Keratinocyte (primary cell): ENCODE data around the gene CACNA2D2. TPM values are rescaled to one million over a fixed set of nuclear protein-coding genes. Genes with fewer than 3 reads are reported as not detected.

Source experiments
- DNase-seq: peaks from one replicate; pipeline ENCODE4 v3.0.0-alpha.2; 2011; ENCODE audit warnings: low read depth, missing footprints, low spot score
- FAIRE-seq: peaks from 2 replicates; lab custom pipeline; 2011; peaks lifted over from hg19 to GRCh38; lab: Jason Lieb, UNC
- H2AFZ ChIP-seq: 2 replicates; pipeline ENCODE4 v1.6.0; 2012; ENCODE audit warnings: low read length, control low read depth, inconsistent platforms; ENCODE audit not compliant: control insufficient read depth
- H3K27ac ChIP-seq: 2 replicates; pipeline ENCODE4 v1.5.1; 2011; ENCODE audit warnings: low read length; ENCODE audit not compliant: control insufficient read depth, insufficient read depth
- H3K27me3 ChIP-seq: 3 replicates; pipeline ENCODE4 v1.6.0; 2011; ENCODE audit warnings: low read length; ENCODE audit not compliant: control insufficient read depth, insufficient read depth; ENCODE audit errors: extremely low read depth
- H3K36me3 ChIP-seq, 2 experiments: 2 replicates in 1 of 2; 3 replicates in 1 of 2; pipeline ENCODE4 v1.5.1; 2011; ENCODE audit warnings: low read length in 2 of 2, mild to moderate bottlenecking in 1 of 2; ENCODE audit not compliant: control insufficient read depth in 2 of 2, insufficient read depth in 2 of 2; ENCODE audit errors: extremely low read depth in 1 of 2
- H3K4me1 ChIP-seq: 3 replicates; pipeline ENCODE4 v1.5.1; 2011; ENCODE audit warnings: low read length; ENCODE audit not compliant: control insufficient read depth, insufficient read depth; ENCODE audit errors: extremely low read depth
- H3K4me2 ChIP-seq: 3 replicates; pipeline ENCODE4 v1.6.0; 2011; ENCODE audit warnings: low read depth, low read length; ENCODE audit not compliant: control insufficient read depth, insufficient read depth; ENCODE audit errors: extremely low read depth
- H3K4me3 ChIP-seq, 3 experiments: fragments of 200-600 bp in 1 of 3; sonication (generic) in 1 of 3; 2 replicates in 2 of 3; 3 replicates in 1 of 3; pipeline ENCODE4 v1.5.1; 2011 to 2016; ENCODE audit warnings: low read length in 3 of 3, mild to moderate bottlenecking in 3 of 3, control low read depth in 2 of 3, inconsistent platforms in 1 of 3, low read depth in 1 of 3, mixed read lengths in 1 of 3, mixed run types in 1 of 3, moderate library complexity in 1 of 3; ENCODE audit not compliant: control insufficient read depth in 2 of 3, insufficient read depth in 2 of 3; ENCODE audit errors: extremely low read depth in 1 of 3
- H3K79me2 ChIP-seq: 2 replicates; pipeline ENCODE4 v1.6.0; 2012; ENCODE audit warnings: low read length; ENCODE audit not compliant: control insufficient read depth, insufficient read depth
- H3K9ac ChIP-seq: 3 replicates; pipeline ENCODE4 v1.6.0; 2011; ENCODE audit warnings: low read length; ENCODE audit not compliant: control insufficient read depth, insufficient read depth; ENCODE audit errors: extremely low read depth
- H3K9me1 ChIP-seq: 3 replicates; pipeline ENCODE4 v1.6.0; 2011; ENCODE audit warnings: low read length; ENCODE audit not compliant: control insufficient read depth, insufficient read depth; ENCODE audit errors: extremely low read depth
- H3K9me3 ChIP-seq: 2 replicates; pipeline ENCODE4 v1.5.1; 2012; ENCODE audit warnings: low read depth, low read length; ENCODE audit not compliant: control insufficient read depth
- H4K20me1 ChIP-seq: 3 replicates; pipeline ENCODE4 v1.6.0; 2011; ENCODE audit warnings: low read length; ENCODE audit not compliant: control insufficient read depth, insufficient read depth; ENCODE audit errors: extremely low read depth
- CTCF ChIP-seq, 3 experiments: IDR thresholded peaks in 1 of 3; conservative IDR thresholded peaks in 1 of 3; optimal IDR thresholded peaks in 1 of 3; 2 replicates in 2 of 3; 3 replicates in 1 of 3; pipeline versions ENCODE3 to v1.5.1; 2011; ENCODE audit warnings: low read length in 3 of 3, mild to moderate bottlenecking in 3 of 3, moderate library complexity in 2 of 3, control low read depth in 1 of 3, inconsistent platforms in 1 of 3; ENCODE audit not compliant: insufficient read depth in 2 of 3; ENCODE audit errors: extremely low read depth in 1 of 3
- EZH2 ChIP-seq: IDR thresholded peaks from one replicate; pipeline ENCODE4 v1.6.1; 2012; ENCODE audit warnings: inconsistent platforms, mild to moderate bottlenecking, low read length, moderate library complexity
- dilution Hi-C: fragments of 300-500 bp; cut with MboI; formaldehyde crosslinking; loops from one replicate; pipeline ENCODE4 v1.7.0; 2020; ENCODE audit warnings: low sequenced_read_pairs; ENCODE audit not compliant: extremely low pct_ligation_motif_present
- polyA plus RNA-seq, 5 experiments: library from polyadenylated mRNA; depleted of rRNA in 3 of 5; stranded (reverse) in 3 of 5; stranded (forward) in 1 of 5; unstranded in 1 of 5; fragments of >200 nt; gene quantifications; 1 replicate in 1 of 5; 2 replicates in 3 of 5; 3 replicates in 1 of 5; pipeline versions ENCODE4 v1.2.1 to v1.2.3, GENCODE V29; 2011 to 2012; ENCODE audit warnings: missing spikeins in 2 of 5, low read depth in 1 of 5, low replicate concordance in 1 of 5

Gene CACNA2D2
- polyA plus RNA-seq, 1 donor (not counting 4 experiments of a cell fraction or from before 2014, with no cell fraction given), result 0.04 TPM

GRCh38 chr3:50378024-50378423 is 125.4 kb downstream of the CACNA2D2 start:
- dilution Hi-C loops, result no loop called here
- TF ChIP-seq CTCF (optimal IDR thresholded peaks at IDR 0.05 in 1 of 3, IDR thresholded peaks at IDR 0.05 in 1 of 3, conservative IDR thresholded peaks at IDR 0.05 in 1 of 3; ENCODE audit: extremely low read depth in 1 of 3, insufficient read depth in 2 of 3, low read length in 3 of 3) (peak in 1 of 3 experiments; percentile 15), EZH2 (no peak)
- no peak for FAIRE-seq

GRCh38 chr3:50375258-50375931 is 128.0 kb downstream of the CACNA2D2 start:
- TF ChIP-seq EZH2, result no peak
- TF ChIP-seq CTCF (optimal IDR thresholded peaks at IDR 0.05 in 1 of 3, IDR thresholded peaks at IDR 0.05 in 1 of 3, conservative IDR thresholded peaks at IDR 0.05 in 1 of 3; ENCODE audit: extremely low read depth in 1 of 3, insufficient read depth in 2 of 3, low read length in 3 of 3), result peak in 2 of 3 experiments; percentile 26 to 35
- dilution Hi-C loops, result no loop called here

More at GRCh38 chr3:50378024-50378423, 125.4 kb downstream of the CACNA2D2 start:
- no peak overlapping the region for H3K4me3 ChIP-seq
- H4K20me1 ChIP-seq, result peaks cover 3% of the 10 kb centered on the region
- H3K36me3 ChIP-seq, result no peaks in the 10 kb centered on the region
- no peaks in the 10 kb centered on the region for H3K27me3 ChIP-seq
- no peak overlapping the region for H3K4me2 ChIP-seq
- no peak overlapping the region for H3K9ac ChIP-seq
- no peak overlapping the region for H3K27ac ChIP-seq
- DNase-seq, result no peak
- H2AFZ ChIP-seq, result no peak overlapping the region
- no peaks in the 10 kb centered on the region for H3K79me2 ChIP-seq
- H3K4me1 ChIP-seq, result no peaks in the 10 kb centered on the region
- H3K9me3 ChIP-seq, result no peaks in the 10 kb centered on the region
- no peaks in the 10 kb centered on the region for H3K9me1 ChIP-seq

More at GRCh38 chr3:50375258-50375931, 128.0 kb downstream of the CACNA2D2 start:
- peaks cover 3% of the 10 kb centered on the region for H4K20me1 ChIP-seq
- no peak overlapping the region for H3K27ac ChIP-seq
- no peak for FAIRE-seq
- no peaks in the 10 kb centered on the region for H3K4me1 ChIP-seq
- no peaks in the 10 kb centered on the region for H3K9me1 ChIP-seq
- no peaks in the 10 kb centered on the region for H3K9me3 ChIP-seq
- DNase-seq, result no peak
- H2AFZ ChIP-seq, result no peak overlapping the region
- no peak overlapping the region for H3K4me3 ChIP-seq
- H3K27me3 ChIP-seq, result peaks cover 10% of the 10 kb centered on the region
- no peaks in the 10 kb centered on the region for H3K36me3 ChIP-seq
- no peaks in the 10 kb centered on the region for H3K79me2 ChIP-seq
- H3K4me2 ChIP-seq, result no peak overlapping the region
- H3K9ac ChIP-seq, result no peak overlapping the region
